Measurements from ENCODE around the gene BMP6. TPM values are rescaled to one million over a fixed set of nuclear protein-coding genes. Genes with fewer than 3 reads are reported as not detected.

The BMP6 gene
- total RNA-seq, 1 experiment from 2014 or later, result 1.6 TPM

DNA sequence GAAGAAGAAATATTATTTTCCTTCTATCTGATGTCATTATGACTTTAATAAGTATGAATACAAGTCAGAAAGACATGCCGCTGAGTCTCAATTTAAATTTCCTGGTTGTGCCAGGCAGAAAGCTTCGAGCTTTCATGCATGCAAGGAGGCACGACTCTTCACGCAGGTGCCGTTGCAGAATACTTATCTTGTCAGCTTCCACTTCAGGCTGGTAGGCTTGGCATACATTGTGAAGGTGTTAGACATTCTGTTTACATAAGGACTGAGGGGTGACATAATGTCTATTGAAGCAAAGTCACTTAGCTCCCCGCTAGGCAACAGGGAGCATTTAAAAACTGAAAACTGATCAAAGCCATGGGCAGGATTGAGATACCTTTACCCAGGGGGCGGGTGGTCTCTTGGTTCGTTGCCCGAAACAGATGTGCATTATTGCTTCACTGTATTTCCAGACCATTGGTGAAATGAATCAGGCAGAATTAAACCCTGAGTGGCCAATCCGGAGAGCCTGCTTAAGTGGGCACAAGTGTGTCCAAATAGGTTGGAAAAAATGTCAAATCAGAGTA, 16.4 kb downstream of the BMP6 start:
- Histone ChIP-seq H3K27ac (ENCODE audit: low read depth, low read length) (no peak overlapping the region), H3K4me2 (ENCODE audit: low read length) (no peak overlapping the region)

DNA sequence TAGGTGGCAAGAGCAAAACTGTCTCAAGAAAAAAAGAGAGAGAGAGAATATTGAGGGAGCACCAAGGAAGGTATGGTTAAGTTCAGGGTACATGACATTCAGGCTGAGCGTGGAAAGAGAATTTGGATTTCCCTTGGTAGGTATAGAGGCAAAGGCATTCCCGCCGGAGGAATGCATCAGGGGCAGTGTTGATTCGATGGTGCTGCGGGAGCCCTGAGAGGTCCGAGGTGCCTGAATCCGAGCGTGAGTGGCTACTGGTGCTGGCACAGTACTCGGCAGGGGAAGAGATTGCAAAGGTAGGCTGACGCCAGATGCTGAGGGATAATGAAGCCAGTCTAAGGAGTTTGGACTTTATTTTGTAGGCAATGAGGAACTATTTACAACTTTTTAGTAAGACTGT, 20.0 kb downstream of the BMP6 start:
- H3K36me3 ChIP-seq (ENCODE audit: control insufficient read depth in 1 of 2, insufficient read depth in 2 of 2, low read length in 2 of 2), result no peaks in the 10 kb centered on the region
- H3K27ac ChIP-seq (ENCODE audit: low read depth, low read length), result no peak overlapping the region
- no peaks in the 10 kb centered on the region for H3K79me2 ChIP-seq (ENCODE audit: insufficient read depth, low read length)
- H3K4me2 ChIP-seq (ENCODE audit: low read length), result no peak overlapping the region
- BruUV-seq (replicated peaks), result no TSS peak
- no peak overlapping the region for H3K4me3 ChIP-seq (replicated peaks in 1 of 2; ENCODE audit: low read depth in 1 of 2, low read length in 2 of 2)
- no peak overlapping the region for H3K9ac ChIP-seq (ENCODE audit: low read length)
- RAD21 ChIA-PET (ENCODE audit: low non-redundant PET in 1 of 2, low total read pairs in 2 of 2, uncharacterized antibody in 2 of 2, unreplicated experiment in 2 of 2), result interaction anchor here in 1 of 2 experiments (0.6 kb wide), 1 partner anchor 23 kb away, joined by 3 read pairs; no protein-coding TSS in a partner anchor
- DNase-seq (ENCODE audit: low read depth, low spot score) (no peak), ATAC-seq (no peak)
- H3K27me3 ChIP-seq (ENCODE audit: insufficient read depth, low read length), result no peaks in the 10 kb centered on the region
- H3K9me3 ChIP-seq (ENCODE audit: control insufficient read depth in 1 of 2, insufficient read depth in 1 of 2, low read depth in 1 of 2, low read length in 2 of 2), result no peaks in the 10 kb centered on the region
- H3K4me1 ChIP-seq (ENCODE audit: control insufficient read depth in 1 of 2, insufficient read depth in 2 of 2, low read length in 2 of 2), result no peaks in the 10 kb centered on the region
- H2AFZ ChIP-seq (ENCODE audit: low read depth, low read length, poor library complexity, severe bottlenecking), result no peak overlapping the region
- CTCF ChIA-PET, result no interaction called here
- POLR2A ChIA-PET, result no interaction called here
- H3K9me2 ChIP-seq (ENCODE audit: insufficient read depth), result no peaks in the 10 kb centered on the region
- intact Hi-C loops (cut with micrococcal nuclease), result no loop called here
- H4K20me1 ChIP-seq (ENCODE audit: insufficient read depth), result no peaks in the 10 kb centered on the region
- TF ChIP-seq, protein P1, sequence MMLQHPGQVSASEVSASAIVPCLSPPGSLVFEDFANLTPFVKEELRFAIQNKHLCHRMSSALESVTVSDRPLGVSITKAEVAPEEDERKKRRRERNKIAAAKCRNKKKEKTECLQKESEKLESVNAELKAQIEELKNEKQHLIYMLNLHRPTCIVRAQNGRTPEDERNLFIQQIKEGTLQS (IDR thresholded peaks at IDR 0.05), result no peak
- no peak for TF ChIP-seq ZNF274 (IDR thresholded peaks at IDR 0.05; ENCODE audit: low read depth, low read length)
- TF ChIP-seq CBX3 (IDR thresholded peaks at IDR 0.05; ENCODE audit: low read depth), result no peak
- TF ChIP-seq RAD21 (IDR thresholded peaks at IDR 0.05; ENCODE audit: low read depth), result no peak
- no peak for TF ChIP-seq YY1 (IDR thresholded peaks at IDR 0.05; ENCODE audit: extremely low read depth, insufficient replicate concordance, low read depth, low read length)
- no peak for TF ChIP-seq SP1 (IDR thresholded peaks at IDR 0.05; ENCODE audit: low read depth)
- no peak for TF ChIP-seq EZH2phosphoT487 (IDR thresholded peaks at IDR 0.05; ENCODE audit: borderline replicate concordance)
- TF ChIP-seq, protein P2, sequence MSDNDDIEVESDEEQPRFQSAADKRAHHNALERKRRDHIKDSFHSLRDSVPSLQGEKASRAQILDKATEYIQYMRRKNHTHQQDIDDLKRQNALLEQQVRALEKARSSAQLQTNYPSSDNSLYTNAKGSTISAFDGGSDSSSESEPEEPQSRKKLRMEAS (IDR thresholded peaks at IDR 0.05), result no peak
- no peak for TF ChIP-seq EGR1 (IDR thresholded peaks at IDR 0.05; ENCODE audit: low read depth)
- TF ChIP-seq, protein P3, sequence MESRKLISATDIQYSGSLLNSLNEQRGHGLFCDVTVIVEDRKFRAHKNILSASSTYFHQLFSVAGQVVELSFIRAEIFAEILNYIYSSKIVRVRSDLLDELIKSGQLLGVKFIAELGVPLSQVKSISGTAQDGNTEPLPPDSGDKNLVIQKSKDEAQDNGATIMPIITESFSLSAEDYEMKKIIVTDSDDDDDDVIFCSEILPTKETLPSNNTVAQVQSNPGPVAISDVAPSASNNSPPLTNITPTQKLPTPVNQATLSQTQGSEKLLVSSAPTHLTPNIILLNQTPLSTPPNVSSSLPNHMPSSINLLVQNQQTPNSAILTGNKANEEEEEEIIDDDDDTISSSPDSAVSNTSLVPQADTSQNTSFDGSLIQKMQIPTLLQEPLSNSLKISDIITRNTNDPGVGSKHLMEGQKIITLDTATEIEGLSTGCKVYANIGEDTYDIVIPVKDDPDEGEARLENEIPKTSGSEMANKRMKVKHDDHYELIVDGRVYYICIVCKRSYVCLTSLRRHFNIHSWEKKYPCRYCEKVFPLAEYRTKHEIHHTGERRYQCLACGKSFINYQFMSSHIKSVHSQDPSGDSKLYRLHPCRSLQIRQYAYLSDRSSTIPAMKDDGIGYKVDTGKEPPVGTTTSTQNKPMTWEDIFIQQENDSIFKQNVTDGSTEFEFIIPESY (IDR thresholded peaks at IDR 0.05; ENCODE audit: extremely low read depth, insufficient replicate concordance, low read length), result no peak

More for the DNA sequence above, 16.4 kb downstream of the BMP6 start:
- Histone ChIP-seq H3K79me2 (ENCODE audit: insufficient read depth, low read length) (no peaks in the 10 kb centered on the region), H3K9me2 (ENCODE audit: insufficient read depth) (no peaks in the 10 kb centered on the region), H2AFZ (ENCODE audit: low read depth, low read length, poor library complexity, severe bottlenecking) (no peak overlapping the region), H4K20me1 (ENCODE audit: insufficient read depth) (no peaks in the 10 kb centered on the region), H3K27me3 (ENCODE audit: insufficient read depth, low read length) (no peaks in the 10 kb centered on the region; the same call in 1 of the 2 replicates), H3K36me3 (ENCODE audit: control insufficient read depth in 1 of 2, insufficient read depth in 2 of 2, low read length in 2 of 2) (no peaks in the 10 kb centered on the region), H3K9me3 (ENCODE audit: control insufficient read depth in 1 of 2, insufficient read depth in 1 of 2, low read depth in 1 of 2, low read length in 2 of 2) (no peaks in the 10 kb centered on the region), H3K9ac (ENCODE audit: low read length) (no peak overlapping the region), H3K4me1 (ENCODE audit: control insufficient read depth in 1 of 2, insufficient read depth in 2 of 2, low read length in 2 of 2) (no peaks in the 10 kb centered on the region), H3K4me3 (replicated peaks in 1 of 2; ENCODE audit: low read depth in 1 of 2, low read length in 2 of 2) (no peak overlapping the region)
- intact Hi-C loops (cut with micrococcal nuclease), result no loop called here
- no TSS peak for BruUV-seq (replicated peaks)
- ChIA-PET CTCF (no interaction called here), POLR2A (no interaction called here), RAD21 (ENCODE audit: low non-redundant PET in 1 of 2, low total read pairs in 2 of 2, uncharacterized antibody in 2 of 2, unreplicated experiment in 2 of 2) (no interaction called here)
- no peak for ATAC-seq
- TF ChIP-seq, protein P4, sequence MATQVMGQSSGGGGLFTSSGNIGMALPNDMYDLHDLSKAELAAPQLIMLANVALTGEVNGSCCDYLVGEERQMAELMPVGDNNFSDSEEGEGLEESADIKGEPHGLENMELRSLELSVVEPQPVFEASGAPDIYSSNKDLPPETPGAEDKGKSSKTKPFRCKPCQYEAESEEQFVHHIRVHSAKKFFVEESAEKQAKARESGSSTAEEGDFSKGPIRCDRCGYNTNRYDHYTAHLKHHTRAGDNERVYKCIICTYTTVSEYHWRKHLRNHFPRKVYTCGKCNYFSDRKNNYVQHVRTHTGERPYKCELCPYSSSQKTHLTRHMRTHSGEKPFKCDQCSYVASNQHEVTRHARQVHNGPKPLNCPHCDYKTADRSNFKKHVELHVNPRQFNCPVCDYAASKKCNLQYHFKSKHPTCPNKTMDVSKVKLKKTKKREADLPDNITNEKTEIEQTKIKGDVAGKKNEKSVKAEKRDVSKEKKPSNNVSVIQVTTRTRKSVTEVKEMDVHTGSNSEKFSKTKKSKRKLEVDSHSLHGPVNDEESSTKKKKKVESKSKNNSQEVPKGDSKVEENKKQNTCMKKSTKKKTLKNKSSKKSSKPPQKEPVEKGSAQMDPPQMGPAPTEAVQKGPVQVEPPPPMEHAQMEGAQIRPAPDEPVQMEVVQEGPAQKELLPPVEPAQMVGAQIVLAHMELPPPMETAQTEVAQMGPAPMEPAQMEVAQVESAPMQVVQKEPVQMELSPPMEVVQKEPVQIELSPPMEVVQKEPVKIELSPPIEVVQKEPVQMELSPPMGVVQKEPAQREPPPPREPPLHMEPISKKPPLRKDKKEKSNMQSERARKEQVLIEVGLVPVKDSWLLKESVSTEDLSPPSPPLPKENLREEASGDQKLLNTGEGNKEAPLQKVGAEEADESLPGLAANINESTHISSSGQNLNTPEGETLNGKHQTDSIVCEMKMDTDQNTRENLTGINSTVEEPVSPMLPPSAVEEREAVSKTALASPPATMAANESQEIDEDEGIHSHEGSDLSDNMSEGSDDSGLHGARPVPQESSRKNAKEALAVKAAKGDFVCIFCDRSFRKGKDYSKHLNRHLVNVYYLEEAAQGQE (IDR thresholded peaks at IDR 0.05; ENCODE audit: low read depth), result no peak
- no peak for DNase-seq (ENCODE audit: low read depth, low spot score)

All from HCT116 (cell line).